Small intestine (tissue), 7 donors: ENCODE results near the gene ATP5PD. TPM values are rescaled to one million over a fixed set of nuclear protein-coding genes. Genes with fewer than 3 reads are reported as not detected.
A peak's percentile ranks its signal among the peaks of the same experiment; 100 is the strongest.

ENCODE experiments used
- DNase-seq, 2 donors: peaks; one replicate each; pipeline versions ENCODE4 v3.0.0 to v3.0.0-alpha.2; 2013
- FAIRE-seq: peaks from 2 replicates; lab custom pipeline; 2012; peaks lifted over from hg19 to GRCh38; lab: Jason Lieb, UNC
- H3K27ac ChIP-seq, 3 donors: one replicate each; pipeline ENCODE4 v1.5.1; 2013; ENCODE audit warnings: low read length in 2 of 3, mild to moderate bottlenecking in 2 of 3, control low read depth in 1 of 3, inconsistent platforms in 1 of 3, low read depth in 1 of 3, moderate library complexity in 1 of 3
- H3K27me3 ChIP-seq, 3 donors: one replicate each; pipeline ENCODE4 v1.6.1; 2013; ENCODE audit warnings: low read length in 3 of 3, inconsistent platforms in 1 of 3; ENCODE audit not compliant: control insufficient read depth in 3 of 3, insufficient read depth in 3 of 3
- H3K36me3 ChIP-seq, 3 donors: one replicate each; pipeline ENCODE4 v1.6.1; 2013; ENCODE audit warnings: low read length in 3 of 3, inconsistent platforms in 1 of 3, low read depth in 1 of 3, mild to moderate bottlenecking in 1 of 3, moderate library complexity in 1 of 3; ENCODE audit not compliant: control insufficient read depth in 3 of 3, insufficient read depth in 2 of 3
- H3K4me1 ChIP-seq, 3 donors: one replicate each; pipeline ENCODE4 v1.6.1; 2013; ENCODE audit warnings: low read length in 2 of 3, inconsistent platforms in 1 of 3, low read depth in 1 of 3, mild to moderate bottlenecking in 1 of 3, moderate library complexity in 1 of 3; ENCODE audit not compliant: control insufficient read depth in 3 of 3, insufficient read depth in 2 of 3
- H3K4me3 ChIP-seq, 3 donors: one replicate each; pipeline ENCODE4 v1.5.1; 2013; ENCODE audit warnings: low read length in 3 of 3, control low read depth in 1 of 3, inconsistent platforms in 1 of 3, low read depth in 1 of 3, mild to moderate bottlenecking in 1 of 3, moderate library complexity in 1 of 3
- H3K9me3 ChIP-seq, 2 donors: one replicate each; pipeline ENCODE4 v1.6.1; 2013; ENCODE audit warnings: low read depth in 1 of 2, low read length in 1 of 2; ENCODE audit not compliant: control insufficient read depth in 2 of 2, insufficient read depth in 1 of 2
- WGBS, 3 donors: extraction: QIAGEN DNeasy Blood & Tissue Kit; methylation state at CpG; one replicate each; pipeline ENCODE4 v1.1.7; 2013; 5-methylcytosine and 5-hydroxymethylcytosine counted together
- polyA plus RNA-seq, 4 donors: library from polyadenylated mRNA; stranded (reverse) in 3 of 4; unstranded in 1 of 4; fragments of 200-250 nt in 3 of 4; fragments of 120-200 nt in 1 of 4; gene quantifications; one replicate each; pipeline versions ENCODE4 v1.2.1 to v1.2.3, GENCODE V29; 2013
- donor health status: healthy with polysubstance abuse.
- donor health status: control.
- donor health status: control.
- donor health status: Bipolar disorder and iron deficiency.
- donor health status: healthy.

ATP5PD gene
- polyA plus RNA-seq, 4 donors = 286 to 919 (median 609) TPM

- FAIRE-seq = no peak
- DNase-seq = no peak
- Histone ChIP-seq H3K4me1 (peaks cover 5 to 58% (median 6%) of the 10 kb centered on the region in 3 donors), H3K27me3 (no peaks in the 10 kb centered on the region), H3K9me3 (no peaks in the 10 kb centered on the region), H3K36me3 (no peaks in the 10 kb centered on the region), H3K27ac (no peak overlapping the region), H3K4me3 (no peak overlapping the region)
- WGBS, 3 donors = 76 to 90% (median 85%) methylated on average over 13 of the region's 13 CpGs
Observed at GRCh38 chr17:75081611-75082540, 35.1 kb upstream of the ATP5PD start.

GRCh38 chr17:75079023-75079373 is 32.2 kb upstream of the ATP5PD start:
- peak overlapping the region in 2 of 3 donors; percentile 76 for H3K27ac ChIP-seq
- no peaks in the 10 kb centered on the region for H3K9me3 ChIP-seq
- WGBS, 3 donors = 71 to 81% (median 72%) methylated on average over 8 of the region's 8 CpGs
- no peak for FAIRE-seq
- no peak for DNase-seq
- no peaks in the 10 kb centered on the region for H3K27me3 ChIP-seq
- peaks cover 5 to 44% (median 7%) of the 10 kb centered on the region in 3 donors for H3K4me1 ChIP-seq
- H3K4me3 ChIP-seq = no peak overlapping the region
- no peaks in the 10 kb centered on the region for H3K36me3 ChIP-seq

- Histone ChIP-seq H3K9me3 (no peaks in the 10 kb centered on the region), H3K36me3 (no peaks in the 10 kb centered on the region), H3K4me1 (peaks cover 5 to 44% (median 7%) of the 10 kb centered on the region in 3 donors), H3K4me3 (no peak overlapping the region), H3K27ac (peak overlapping the region in 2 of 3 donors; percentile 76), H3K27me3 (no peaks in the 10 kb centered on the region)
- WGBS, 3 donors = 35 to 58% (median 49%) methylated on average over 17 of the region's 17 CpGs
- FAIRE-seq (no peak), DNase-seq (peak; percentile 37 to 64)
Observed at GRCh38 chr17:75078284-75079022, 31.7 kb upstream of the ATP5PD start.

GRCh38 chr17:75077496-75078283 is 30.9 kb upstream of the ATP5PD start:
- 7 to 10% (median 8%) methylated on average over 37 to 53 of the region's 53 CpGs for WGBS, 3 donors
- Histone ChIP-seq H3K36me3 (no peaks in the 10 kb centered on the region), H3K27me3 (no peaks in the 10 kb centered on the region), H3K9me3 (no peaks in the 10 kb centered on the region), H3K4me3 (peak overlapping the region in 2 of 3 donors; percentile 31 to 47), H3K4me1 (peaks cover 5 to 44% (median 7%) of the 10 kb centered on the region in 3 donors), H3K27ac (peak overlapping the region; percentile 76 to 85 (median 76))
- DNase-seq = peak; percentile 57 to 62
- no peak for FAIRE-seq

GRCh38 chr17:75077072-75077495 is 30.3 kb upstream of the ATP5PD start:
- Histone ChIP-seq H3K4me1 (peaks cover 5 to 44% (median 7%) of the 10 kb centered on the region in 3 donors), H3K27ac (peak overlapping the region; percentile 76 to 85 (median 76)), H3K9me3 (no peaks in the 10 kb centered on the region), H3K4me3 (peak overlapping the region in 2 of 3 donors; percentile 31 to 47), H3K36me3 (no peaks in the 10 kb centered on the region), H3K27me3 (no peaks in the 10 kb centered on the region)
- peak; percentile 78 to 88 for DNase-seq
- 16 to 26% (median 23%) methylated on average over 28 to 30 of the region's 30 CpGs for WGBS, 3 donors
- FAIRE-seq = no peak

GRCh38 chr17:75075597-75076336 is 29.0 kb upstream of the ATP5PD start:
- DNase-seq (no peak), FAIRE-seq (no peak)
- Histone ChIP-seq H3K27me3 (no peaks in the 10 kb centered on the region), H3K4me1 (peaks cover 5 to 43% (median 7%) of the 10 kb centered on the region in 3 donors), H3K9me3 (no peaks in the 10 kb centered on the region), H3K36me3 (no peaks in the 10 kb centered on the region), H3K27ac (no peak overlapping the region), H3K4me3 (no peak overlapping the region)
- WGBS, 3 donors = 57 to 64% (median 63%) methylated on average over 4 of the region's 4 CpGs

- FAIRE-seq = no peak
- H3K27ac ChIP-seq = no peak overlapping the region
- no peak for DNase-seq
Observed at GRCh38 chr17:75074532-75074931, 27.8 kb upstream of the ATP5PD start.

More at GRCh38 chr17:75074532-75074931, 27.8 kb upstream of the ATP5PD start:
- Histone ChIP-seq H3K4me3 (no peak overlapping the region), H3K36me3 (no peaks in the 10 kb centered on the region), H3K4me1 (peaks cover 5 to 33% (median 7%) of the 10 kb centered on the region in 3 donors), H3K9me3 (no peaks in the 10 kb centered on the region), H3K27me3 (no peaks in the 10 kb centered on the region)
- WGBS, 3 donors = 78 to 90% (median 88%) methylated on average over 14 of the region's 14 CpGs
